GM18870 (cell line): Measurements from ENCODE around the gene IL1RAPL2.
"Not testable (repeated sequence)": the region's sequence is repeated elsewhere in the genome, so short reads cannot be mapped to it uniquely, and the experiment has no call there.

Experiments
- ATAC-seq: cut with Tn5 transposase; IDR thresholded peaks from one replicate; pipeline ENCODE4 v1.9.1; 2021; ENCODE audit warnings: moderate library complexity; ENCODE audit not compliant: unreplicated experiment

Gene IL1RAPL2

DNA sequence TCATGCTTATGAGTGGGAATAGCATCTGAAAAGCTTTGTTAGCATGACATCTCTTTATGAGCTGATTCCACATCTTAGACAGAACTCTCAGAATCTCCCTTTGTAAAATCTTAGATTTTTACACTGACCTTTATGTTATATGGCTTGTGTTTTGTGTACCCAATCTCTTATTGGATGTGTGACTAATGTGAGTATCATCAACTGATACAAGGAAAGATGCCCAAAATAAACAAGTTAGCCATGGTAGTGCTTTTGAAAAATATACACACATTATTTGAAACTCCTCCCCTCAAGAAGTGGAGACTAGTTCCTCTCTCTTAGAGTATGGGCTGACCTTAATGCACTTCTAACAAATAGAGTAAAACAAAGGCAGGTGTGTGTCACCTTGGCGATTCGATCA, 1096.2 kb downstream of the IL1RAPL2 start:
- no peak for ATAC-seq

- no peak for ATAC-seq
Measured at GRCh38 chrX:105664243-105664642, 1098.2 kb downstream of the IL1RAPL2 start.

DNA sequence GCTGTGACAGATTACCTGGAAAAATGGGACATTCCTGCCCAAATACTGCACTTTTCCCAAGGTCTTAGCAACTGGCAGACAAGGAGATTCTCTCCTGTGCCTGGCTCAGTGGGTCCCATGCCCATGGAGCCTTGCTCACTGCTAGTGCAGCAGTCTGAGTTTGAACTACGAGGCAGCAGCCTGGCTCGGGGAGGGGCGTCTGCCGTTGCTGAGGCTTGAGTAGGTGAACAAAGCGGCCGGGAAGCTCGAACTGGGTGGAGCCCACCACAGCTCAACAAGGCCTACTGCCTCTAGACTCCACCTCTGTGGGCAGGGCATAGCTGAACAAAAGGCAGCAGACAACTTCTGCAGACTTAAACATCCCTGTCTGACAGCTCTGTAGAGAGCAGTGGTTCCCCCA, 1118.3 kb downstream of the IL1RAPL2 start:
- ATAC-seq, result not testable (repeated sequence)

DNA sequence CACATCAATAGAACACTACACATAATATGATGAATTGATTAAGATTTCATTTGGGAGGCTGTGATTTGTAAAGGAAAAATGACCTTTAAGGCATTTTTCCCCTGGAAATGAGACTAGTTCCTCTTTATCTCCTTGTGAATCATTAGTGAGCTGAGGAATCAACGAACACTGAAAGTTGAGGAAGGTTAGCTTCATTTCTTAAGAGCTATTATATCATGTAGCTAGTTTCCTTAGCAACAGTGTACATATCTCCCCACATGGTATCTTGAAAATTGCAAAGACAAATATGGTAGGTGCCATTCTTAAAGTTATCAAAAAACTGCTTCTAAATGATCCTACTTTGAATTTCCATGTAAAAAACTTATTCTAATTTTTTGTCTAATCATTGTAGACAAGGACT, 1128.8 kb downstream of the IL1RAPL2 start:
- no peak for ATAC-seq

DNA sequence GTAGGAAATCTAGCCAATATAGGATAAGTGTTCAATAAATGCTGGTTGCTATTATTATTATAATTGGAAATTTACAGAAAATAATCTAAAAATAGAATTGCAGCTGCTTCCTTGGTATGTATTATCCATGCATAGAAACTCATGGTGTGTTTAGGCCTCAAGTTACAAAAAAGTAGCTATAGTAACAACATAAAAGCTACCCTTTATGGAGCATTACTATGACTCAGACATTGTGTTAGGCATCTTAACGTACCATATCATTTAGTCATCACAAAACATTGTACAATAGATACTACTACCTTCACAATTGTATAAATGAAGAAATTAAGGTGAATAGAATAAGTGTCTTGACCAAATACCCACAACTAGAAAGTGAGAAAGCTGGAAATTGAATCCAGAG, 1129.5 kb downstream of the IL1RAPL2 start:
- no peak for ATAC-seq

- peak; percentile 71 for ATAC-seq
Measured at GRCh38 chrX:105696870-105697269, 1130.9 kb downstream of the IL1RAPL2 start.

- no peak for ATAC-seq
Measured at GRCh38 chrX:105697984-105698781, 1132.2 kb downstream of the IL1RAPL2 start.

DNA sequence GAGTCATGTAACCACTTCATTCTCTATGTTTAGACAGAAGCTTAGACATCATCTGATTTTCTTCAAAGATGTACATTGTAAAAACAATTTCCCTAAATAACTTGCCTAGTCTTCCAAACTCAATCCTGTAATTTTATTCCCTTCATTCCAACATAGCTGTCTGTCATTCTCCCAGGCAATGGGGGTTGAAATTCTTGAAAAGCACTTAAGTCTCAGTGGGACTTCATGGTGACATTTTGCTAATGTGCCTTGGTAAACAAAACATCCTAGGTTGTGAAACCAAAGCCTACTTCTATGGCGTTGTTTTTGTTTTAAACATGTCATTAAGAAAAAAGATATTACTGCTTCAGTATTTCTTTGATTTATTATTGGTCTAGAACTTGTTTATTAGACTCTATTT, 1134.3 kb downstream of the IL1RAPL2 start:
- no peak for ATAC-seq

DNA sequence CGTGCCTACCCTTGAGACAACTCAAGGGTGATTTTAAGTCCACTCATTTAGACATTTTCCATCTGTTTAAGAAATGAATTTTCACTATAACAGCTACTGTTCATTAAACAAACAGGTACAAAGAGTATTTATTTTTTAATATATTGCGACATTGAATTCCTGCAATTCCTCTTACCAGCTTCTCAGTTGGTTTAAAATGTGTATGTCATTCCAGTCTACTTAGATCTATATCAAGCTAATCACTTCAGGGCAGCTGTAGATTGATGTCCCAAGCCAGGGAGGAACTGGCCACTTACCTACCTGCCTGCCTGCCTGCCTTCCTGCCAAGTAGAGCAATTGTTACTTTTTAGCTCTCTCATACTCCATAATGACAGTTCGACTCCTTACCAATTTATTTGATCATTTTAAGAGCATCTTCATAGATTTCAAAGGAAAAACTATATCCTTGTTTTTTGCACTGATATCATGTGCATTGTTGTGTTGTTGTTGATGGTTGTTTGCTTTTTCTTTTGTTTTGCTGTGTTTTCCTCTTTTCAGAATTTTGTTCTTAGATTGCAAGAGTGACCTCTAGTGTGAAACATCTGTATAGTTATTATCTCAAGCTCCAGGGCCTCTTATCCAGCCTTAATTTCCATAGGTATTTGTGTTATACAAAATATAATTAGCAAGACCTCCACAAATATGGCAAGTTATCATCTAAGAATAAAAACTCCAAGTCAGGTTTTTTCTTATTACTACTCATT, 1135.5 kb downstream of the IL1RAPL2 start:
- ATAC-seq, result no peak

DNA sequence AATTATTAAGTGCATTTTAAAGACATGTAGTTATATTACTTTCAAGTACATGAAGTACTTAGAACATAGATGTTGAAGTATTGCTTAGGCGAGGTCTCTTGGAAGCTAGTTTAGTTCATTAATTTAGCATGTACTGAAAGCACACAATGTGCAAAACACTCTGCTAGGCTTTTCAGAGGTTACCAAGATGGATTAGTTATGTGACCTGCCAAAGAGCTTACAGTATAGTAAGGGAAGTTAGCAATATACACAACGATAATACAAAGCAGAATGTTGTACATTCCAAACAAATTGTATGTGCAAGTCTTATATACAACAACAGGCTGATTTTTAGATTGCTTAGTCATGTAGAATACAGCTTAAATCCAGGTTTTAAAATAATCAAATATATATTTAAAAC, 1137.9 kb downstream of the IL1RAPL2 start:
- ATAC-seq, result no peak

DNA sequence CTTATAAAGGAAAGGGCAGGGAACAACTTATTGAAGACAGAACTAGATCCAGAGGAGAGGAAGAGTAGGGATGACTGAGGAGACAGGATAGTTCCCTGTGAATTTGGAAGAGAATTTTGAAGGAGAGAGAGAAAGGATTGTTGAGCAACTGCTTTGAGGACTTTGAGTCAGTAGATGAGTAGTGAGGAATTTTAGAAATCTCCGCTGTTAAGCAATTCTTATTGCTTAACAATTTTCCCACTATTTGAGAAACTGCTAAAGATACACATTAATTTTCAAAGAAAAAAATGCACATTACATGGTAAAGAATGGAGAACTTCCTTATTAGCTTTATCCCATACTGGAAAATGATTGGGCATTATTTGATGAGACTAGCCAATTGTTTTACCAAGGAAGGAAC, 1140.0 kb downstream of the IL1RAPL2 start:
- ATAC-seq, result no peak

DNA sequence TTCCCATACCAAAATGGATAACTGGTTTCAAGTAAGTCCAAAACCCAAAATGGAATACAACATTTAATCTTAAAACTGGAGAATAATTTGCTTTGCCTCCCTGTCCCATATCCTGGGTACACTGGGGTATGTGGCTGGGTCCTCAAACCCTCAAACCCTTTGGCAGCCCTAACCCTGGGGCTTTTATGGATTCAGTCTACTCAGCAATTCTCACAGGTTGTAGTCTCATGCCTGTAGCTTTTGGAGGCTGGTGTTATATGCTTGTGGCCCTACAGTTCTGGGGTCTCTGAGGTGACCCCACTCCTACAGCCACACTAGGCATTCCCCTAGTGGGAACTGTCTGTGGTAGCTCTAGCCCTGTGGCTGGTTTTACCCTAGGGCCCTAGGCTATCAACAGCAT, 1145.8 kb downstream of the IL1RAPL2 start:
- ATAC-seq, result no peak

DNA sequence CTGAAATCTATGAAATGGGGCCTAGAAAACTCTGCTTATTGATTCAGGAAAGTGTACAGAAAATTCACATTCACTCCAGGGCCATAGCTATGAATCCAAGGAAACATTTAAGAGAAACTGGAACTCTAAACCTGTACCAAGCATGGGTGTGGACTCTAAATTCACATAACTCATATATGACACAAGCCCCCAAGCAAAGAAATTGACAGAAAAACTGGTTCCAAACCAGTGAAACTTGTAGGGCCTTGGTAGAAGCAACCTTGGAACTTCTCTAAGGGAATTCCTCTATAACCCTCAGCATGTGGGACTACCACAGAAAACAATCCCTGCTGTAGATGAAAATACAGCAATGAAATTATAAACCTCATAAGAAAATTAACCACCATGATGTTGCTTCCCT, 1149.7 kb downstream of the IL1RAPL2 start:
- no peak for ATAC-seq

- no peak for ATAC-seq
Measured at GRCh38 chrX:105723966-105724735, 1158.2 kb downstream of the IL1RAPL2 start.

- ATAC-seq, result peak; percentile 87
Measured at GRCh38 chrX:105725228-105725627, 1159.2 kb downstream of the IL1RAPL2 start.

- peak; percentile 74 for ATAC-seq
Measured at GRCh38 chrX:105738162-105738561, 1172.2 kb downstream of the IL1RAPL2 start.

DNA sequence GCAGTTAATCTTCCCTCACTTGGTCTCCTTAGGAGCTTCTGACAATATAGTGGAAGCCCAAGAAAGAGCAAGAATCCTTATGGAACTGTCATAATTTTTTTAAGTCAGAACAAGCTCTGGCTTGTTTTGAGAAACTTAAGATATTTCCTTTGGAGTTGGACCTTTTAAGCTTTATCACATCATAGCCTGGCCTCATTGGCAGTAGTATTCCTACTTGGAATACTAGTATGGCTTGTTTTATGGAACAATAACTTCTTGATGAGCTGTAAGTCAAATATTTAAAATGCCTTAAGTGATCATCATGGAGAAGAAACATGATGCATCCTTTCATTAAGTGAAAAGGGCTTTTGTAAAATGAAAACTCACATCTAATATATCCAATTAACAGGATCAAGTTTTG, 1178.3 kb downstream of the IL1RAPL2 start:
- ATAC-seq, result no peak

DNA sequence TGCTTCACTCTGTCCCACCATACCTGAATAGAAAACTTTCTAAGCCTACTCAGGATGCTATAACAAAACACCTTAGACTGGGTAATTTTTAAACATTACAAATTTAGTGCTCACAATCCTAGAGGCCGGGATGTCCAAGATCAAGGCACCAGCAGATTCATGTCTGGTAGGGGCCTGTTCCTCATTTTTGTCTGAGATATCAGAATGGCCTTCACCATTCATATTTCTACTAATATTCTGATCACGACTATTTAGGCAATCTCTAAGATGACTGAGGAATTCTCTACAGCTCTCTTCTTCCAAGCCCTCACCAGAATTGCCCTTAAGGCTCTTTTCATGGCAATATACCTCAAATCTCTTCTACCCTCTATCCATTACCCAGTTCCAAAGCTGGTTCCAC, 1178.9 kb downstream of the IL1RAPL2 start:
- ATAC-seq, result no peak

DNA sequence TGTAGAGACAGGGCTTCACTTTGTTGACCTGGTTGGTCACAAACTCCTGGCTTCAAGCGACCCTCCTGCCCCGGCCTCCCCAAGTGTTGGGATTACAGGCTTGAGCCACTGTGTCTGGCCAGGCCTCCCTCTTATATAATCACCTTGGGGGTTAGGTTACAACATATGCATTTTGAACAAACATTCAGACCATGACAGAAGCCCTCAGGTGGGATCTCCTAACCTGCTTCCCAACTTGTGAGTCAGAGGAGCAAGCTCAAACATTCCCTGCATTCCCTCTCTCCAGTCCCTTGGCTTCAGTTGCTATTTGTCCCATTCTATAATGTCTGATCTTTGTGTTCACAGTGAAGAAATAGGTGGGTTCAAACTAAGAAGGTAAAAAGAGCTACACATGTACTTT, 1179.9 kb downstream of the IL1RAPL2 start:
- no peak for ATAC-seq

GRCh38 chrX:105752338-105752956, 1186.4 kb downstream of the IL1RAPL2 start:
- no peak for ATAC-seq

- no peak for ATAC-seq
Measured at GRCh38 chrX:105753411-105753810, 1187.4 kb downstream of the IL1RAPL2 start.
